Endothelial cell of umbilical vein (primary cell): Measurements from ENCODE around the gene ZNF516.

Source experiments
- EZH2 ChIP-seq: IDR thresholded peaks from 2 replicates; pipeline ENCODE4 v1.6.1; 2012; ENCODE audit warnings: borderline replicate concordance, low read depth, mild to moderate bottlenecking, moderate library complexity, low read length, inconsistent platforms; ENCODE audit not compliant: severe bottlenecking
- FOS ChIP-seq: IDR thresholded peaks from 2 replicates; pipeline ENCODE4 v1.6.1; 2011; ENCODE audit warnings: mild to moderate bottlenecking, low read length, moderate library complexity, borderline replicate concordance; ENCODE audit not compliant: insufficient read depth
- JUN ChIP-seq: IDR thresholded peaks from 2 replicates; pipeline ENCODE4 v1.6.1; 2011; ENCODE audit warnings: borderline replicate concordance, low read depth; ENCODE audit not compliant: insufficient read length, insufficient read depth
- POLR2A ChIP-seq: IDR thresholded peaks from 2 replicates; pipeline ENCODE4 v1.6.1; 2012; ENCODE audit warnings: low read depth, mild to moderate bottlenecking, control low read depth, low read length
- POLR2AphosphoS5 ChIP-seq: IDR thresholded peaks from 2 replicates; pipeline ENCODE4 v1.6.1; 2012; ENCODE audit warnings: low read depth, mild to moderate bottlenecking, control low read depth, low read length, moderate library complexity; ENCODE audit not compliant: insufficient read depth
- TF ChIP-seq, protein P1 (sequence below), 2 donors: IDR thresholded peaks; 1 replicate in 1 of 2; 2 replicates in 1 of 2; pipeline ENCODE4 v1.5.1; 2011; ENCODE audit warnings: low read length in 2 of 2, mild to moderate bottlenecking in 2 of 2, moderate library complexity in 2 of 2, control low read depth in 1 of 2, inconsistent platforms in 1 of 2, low read depth in 1 of 2; ENCODE audit not compliant: insufficient read depth in 1 of 2; ENCODE audit errors: extremely low read depth in 1 of 2
- TF ChIP-seq, protein P2 (sequence below): IDR thresholded peaks from 2 replicates; pipeline ENCODE4 v1.6.1; 2011; ENCODE audit not compliant: insufficient read depth, insufficient read length

DNA sequence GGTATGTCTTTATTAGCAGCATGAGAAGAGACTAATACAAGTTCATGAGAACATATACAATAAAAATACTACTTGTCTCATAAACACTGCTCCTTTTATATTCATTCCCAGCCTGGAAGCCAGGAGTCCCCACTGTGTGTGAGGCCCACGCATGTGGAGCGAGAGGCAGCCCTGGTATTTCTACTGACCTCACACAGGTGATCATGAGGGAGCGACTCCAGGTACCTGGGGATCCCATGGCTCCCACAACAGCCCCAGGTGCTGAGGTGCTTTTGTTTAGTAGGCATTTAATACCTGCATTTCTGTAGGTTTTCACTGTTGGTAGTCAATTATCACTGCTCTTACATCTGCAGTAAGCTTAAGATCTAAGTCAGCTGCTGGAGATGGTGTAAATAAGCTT, 75.2 kb downstream of the ZNF516 start:
- TF ChIP-seq, protein P1, sequence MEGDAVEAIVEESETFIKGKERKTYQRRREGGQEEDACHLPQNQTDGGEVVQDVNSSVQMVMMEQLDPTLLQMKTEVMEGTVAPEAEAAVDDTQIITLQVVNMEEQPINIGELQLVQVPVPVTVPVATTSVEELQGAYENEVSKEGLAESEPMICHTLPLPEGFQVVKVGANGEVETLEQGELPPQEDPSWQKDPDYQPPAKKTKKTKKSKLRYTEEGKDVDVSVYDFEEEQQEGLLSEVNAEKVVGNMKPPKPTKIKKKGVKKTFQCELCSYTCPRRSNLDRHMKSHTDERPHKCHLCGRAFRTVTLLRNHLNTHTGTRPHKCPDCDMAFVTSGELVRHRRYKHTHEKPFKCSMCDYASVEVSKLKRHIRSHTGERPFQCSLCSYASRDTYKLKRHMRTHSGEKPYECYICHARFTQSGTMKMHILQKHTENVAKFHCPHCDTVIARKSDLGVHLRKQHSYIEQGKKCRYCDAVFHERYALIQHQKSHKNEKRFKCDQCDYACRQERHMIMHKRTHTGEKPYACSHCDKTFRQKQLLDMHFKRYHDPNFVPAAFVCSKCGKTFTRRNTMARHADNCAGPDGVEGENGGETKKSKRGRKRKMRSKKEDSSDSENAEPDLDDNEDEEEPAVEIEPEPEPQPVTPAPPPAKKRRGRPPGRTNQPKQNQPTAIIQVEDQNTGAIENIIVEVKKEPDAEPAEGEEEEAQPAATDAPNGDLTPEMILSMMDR (IDR thresholded peaks at IDR 0.05; ENCODE audit: extremely low read depth in 1 of 2, insufficient read depth in 1 of 2, low read depth in 1 of 2, low read length in 2 of 2), result no peak
- TF ChIP-seq, protein P2, sequence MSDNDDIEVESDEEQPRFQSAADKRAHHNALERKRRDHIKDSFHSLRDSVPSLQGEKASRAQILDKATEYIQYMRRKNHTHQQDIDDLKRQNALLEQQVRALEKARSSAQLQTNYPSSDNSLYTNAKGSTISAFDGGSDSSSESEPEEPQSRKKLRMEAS, result no peak
- TF ChIP-seq POLR2AphosphoS5, result no peak
- TF ChIP-seq POLR2A, result no peak
- no peak for TF ChIP-seq EZH2
- TF ChIP-seq JUN, result no peak
- no peak for TF ChIP-seq FOS
